Endothelial cell of umbilical vein (primary cell): ENCODE results near the gene THOP1. TPM values are rescaled to one million over a fixed set of nuclear protein-coding genes. Genes with fewer than 3 reads are reported as not detected.

Experiments used
- BruUV-seq: library from RNA; stranded (reverse); fragments of 400-500 nt; replicated peaks from 2 replicates; lab custom pipeline; 2021; lab: Mats Ljungman, UMichigan
- CTCF ChIA-PET: fragments of 300-600, 350-600 bp; sonication (Branson Sonifier 250); formaldehyde crosslinking; loops from one replicate; lab custom pipeline; 2021; ENCODE audit warnings: antibody characterized with exemption, inconsistent platforms; lab: Charles Lee
- POLR2A ChIA-PET: fragments of 300-600, 350-600 bp; sonication (Branson Sonifier 250); formaldehyde crosslinking; loops from one replicate; lab custom pipeline; 2021; ENCODE audit warnings: antibody characterized with exemption, inconsistent platforms; lab: Charles Lee
- DNase-seq: peaks from one replicate; pipeline ENCODE4 v3.0.0-alpha.2; 2011; ENCODE audit warnings: low read depth, low spot score
- FAIRE-seq: peaks from 2 replicates; lab custom pipeline; 2011; peaks lifted over from hg19 to GRCh38; lab: Jason Lieb, UNC
- H2AFZ ChIP-seq: 2 replicates; pipeline ENCODE4 v1.6.0; 2012; ENCODE audit warnings: low read depth, low read length, control low read depth, inconsistent platforms
- H3K27ac ChIP-seq: 2 replicates; pipeline ENCODE4 v1.5.1; 2011; ENCODE audit warnings: low read depth, mild to moderate bottlenecking, control low read depth, low read length, moderate library complexity; ENCODE audit not compliant: insufficient read depth
- H3K27me3 ChIP-seq, 2 experiments: 2 replicates each; pipeline versions ENCODE4 v1.6.0 to v1.6.1; 2011; ENCODE audit warnings: low read length in 2 of 2, mixed read lengths in 1 of 2; ENCODE audit not compliant: control insufficient read depth in 2 of 2, insufficient read depth in 2 of 2
- H3K36me3 ChIP-seq, 2 experiments: 2 replicates in 1 of 2; 3 replicates in 1 of 2; pipeline ENCODE4 v1.5.1; 2011; ENCODE audit warnings: low read length in 2 of 2, mild to moderate bottlenecking in 1 of 2, moderate library complexity in 1 of 2; ENCODE audit not compliant: control insufficient read depth in 2 of 2, insufficient read depth in 2 of 2; ENCODE audit errors: extremely low read depth in 1 of 2
- H3K4me1 ChIP-seq: 3 replicates; pipeline ENCODE4 v1.5.1; 2011; ENCODE audit warnings: mild to moderate bottlenecking, low read length; ENCODE audit not compliant: control insufficient read depth, insufficient read depth; ENCODE audit errors: extremely low read depth
- H3K4me2 ChIP-seq: 2 replicates; pipeline ENCODE4 v1.6.1; 2011; ENCODE audit warnings: low read length, control low read depth, mixed read lengths; ENCODE audit not compliant: insufficient read depth
- H3K4me3 ChIP-seq, 3 experiments: fragments of 200-600 bp in 1 of 3; sonication (generic), shearing (Covaris generic) in 1 of 3; replicated peaks in 1 of 3; 2 replicates each; pipeline ENCODE4 v1.5.1; 2011 to 2016; ENCODE audit warnings: control low read depth in 3 of 3, low read length in 3 of 3, mild to moderate bottlenecking in 2 of 3, inconsistent platforms in 1 of 3, low read depth in 1 of 3, moderate library complexity in 1 of 3; ENCODE audit not compliant: insufficient read depth in 1 of 3
- H3K79me2 ChIP-seq: 2 replicates; pipeline ENCODE4 v1.6.0; 2012; ENCODE audit warnings: low read length, inconsistent platforms; ENCODE audit not compliant: control insufficient read depth, insufficient read depth
- H3K9ac ChIP-seq: replicated peaks from 2 replicates; pipeline ENCODE3; 2011; ENCODE audit warnings: low read length, control low read depth; ENCODE audit not compliant: insufficient read depth; ENCODE audit errors: extremely low read depth
- H3K9me1 ChIP-seq: replicated peaks from 3 replicates; pipeline ENCODE4 v1.6.0; 2011; ENCODE audit warnings: mild to moderate bottlenecking, low read length; ENCODE audit not compliant: control insufficient read depth, insufficient read depth; ENCODE audit errors: extremely low read depth
- H3K9me3 ChIP-seq: replicated peaks from 2 replicates; pipeline ENCODE4 v1.5.1; 2012; ENCODE audit warnings: low read length, inconsistent platforms; ENCODE audit not compliant: control insufficient read depth, insufficient read depth
- H4K20me1 ChIP-seq: replicated peaks from 2 replicates; pipeline ENCODE3; 2011; ENCODE audit warnings: mild to moderate bottlenecking, low read length; ENCODE audit not compliant: control insufficient read depth, insufficient read depth; ENCODE audit errors: extremely low read depth
- CTCF ChIP-seq, 2 donors: IDR thresholded peaks; 1 replicate in 1 of 2; 2 replicates in 1 of 2; pipeline ENCODE4 v1.5.1; 2011; ENCODE audit warnings: low read length in 2 of 2, mild to moderate bottlenecking in 2 of 2, moderate library complexity in 2 of 2, control low read depth in 1 of 2, inconsistent platforms in 1 of 2, low read depth in 1 of 2; ENCODE audit not compliant: insufficient read depth in 1 of 2; ENCODE audit errors: extremely low read depth in 1 of 2
- EZH2 ChIP-seq: IDR thresholded peaks from 2 replicates; pipeline ENCODE4 v1.6.1; 2012; ENCODE audit warnings: borderline replicate concordance, low read depth, mild to moderate bottlenecking, moderate library complexity, low read length, inconsistent platforms; ENCODE audit not compliant: severe bottlenecking
- FOS ChIP-seq: IDR thresholded peaks from 2 replicates; pipeline ENCODE4 v1.6.1; 2011; ENCODE audit warnings: mild to moderate bottlenecking, low read length, moderate library complexity, borderline replicate concordance; ENCODE audit not compliant: insufficient read depth
- GATA2 ChIP-seq: IDR thresholded peaks from 2 replicates; pipeline ENCODE4 v1.7.0; 2011; ENCODE audit warnings: low read depth, mild to moderate bottlenecking, moderate library complexity, mixed read lengths, low read length; ENCODE audit not compliant: insufficient read length, insufficient read depth
- JUN ChIP-seq: IDR thresholded peaks from 2 replicates; pipeline ENCODE4 v1.6.1; 2011; ENCODE audit warnings: borderline replicate concordance, low read depth; ENCODE audit not compliant: insufficient read length, insufficient read depth
- MYC ChIP-seq: IDR thresholded peaks from one replicate; pipeline ENCODE4 v1.6.1; 2011; ENCODE audit warnings: mild to moderate bottlenecking, low read depth, low read length
- POLR2A ChIP-seq: IDR thresholded peaks from 2 replicates; pipeline ENCODE4 v1.6.1; 2012; ENCODE audit warnings: low read depth, mild to moderate bottlenecking, control low read depth, low read length
- POLR2AphosphoS5 ChIP-seq: IDR thresholded peaks from 2 replicates; pipeline ENCODE4 v1.6.1; 2012; ENCODE audit warnings: low read depth, mild to moderate bottlenecking, control low read depth, low read length, moderate library complexity; ENCODE audit not compliant: insufficient read depth
- dilution Hi-C: fragments of 300-500 bp; cut with MboI; formaldehyde crosslinking; loops from one replicate; pipeline ENCODE4 v1.15.0; 2019; ENCODE audit warnings: low sequenced_read_pairs; ENCODE audit not compliant: extremely low pct_ligation_motif_present
- intact Hi-C: fragments of 100-400 bp; cut with micrococcal nuclease; formaldehyde crosslinking; loops from one replicate; pipeline ENCODE4 v1.10.0; 2022
- polyA plus RNA-seq, 4 experiments: library from polyadenylated mRNA; depleted of rRNA in 3 of 4; stranded (reverse) in 3 of 4; unstranded in 1 of 4; fragments of >200 nt; gene quantifications; 2 replicates each; pipeline versions ENCODE4 v1.2.1 to v1.2.3, GENCODE V29; 2011 to 2012; ENCODE audit warnings: missing spikeins in 1 of 4
- total RNA-seq: library from RNA; stranded (reverse); gene quantifications from 2 replicates; pipeline ENCODE4 v1.2.3, GENCODE V29; 2021
- TF ChIP-seq, protein P1 (sequence below): IDR thresholded peaks from 2 replicates; pipeline ENCODE4 v1.6.1; 2011; ENCODE audit not compliant: insufficient read depth, insufficient read length

The THOP1 gene
- total and polyA plus RNA-seq, 2 donors (not counting 3 experiments of a cell fraction or from before 2014, with no cell fraction given) = 88.0 to 115 TPM

DNA sequence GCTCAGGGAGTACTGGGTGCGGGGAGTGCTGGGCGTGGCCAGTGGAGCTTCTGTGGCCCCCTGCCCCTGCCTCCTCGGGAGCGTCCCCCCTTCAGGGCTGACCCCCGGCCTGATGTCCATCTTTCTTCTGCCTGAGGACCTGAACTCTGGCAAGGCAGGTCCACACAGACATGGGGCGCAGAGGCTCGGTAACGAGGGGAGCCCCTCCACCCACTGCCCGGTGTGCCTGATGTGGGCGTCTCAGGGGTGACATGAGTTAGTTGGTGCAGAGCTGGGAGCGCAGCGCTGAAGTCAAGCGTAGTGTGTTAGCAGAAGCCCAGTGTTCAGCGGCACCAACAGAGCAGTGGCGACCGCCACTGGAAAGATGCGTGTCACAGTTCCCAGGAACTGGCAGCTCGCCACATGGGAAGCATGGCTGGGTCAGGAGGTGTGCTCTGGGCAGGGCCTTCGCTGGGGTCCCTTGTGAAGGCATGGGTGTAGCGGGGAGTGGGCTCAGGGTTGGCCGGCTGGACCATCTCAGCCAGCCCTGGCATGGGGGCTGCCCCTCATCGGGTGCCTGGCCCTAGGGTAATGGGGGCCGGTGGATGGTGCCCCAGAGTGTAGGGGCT, 11.5 kb downstream of the THOP1 start:
- Histone ChIP-seq H3K36me3 (peaks cover 6 to 11% of the 10 kb centered on the region in 2 experiments), H3K79me2 (peaks cover under 1% of the 10 kb centered on the region), H3K9me3 (no peaks in the 10 kb centered on the region), H3K27ac (no peak overlapping the region), H3K4me1 (no peaks in the 10 kb centered on the region), H3K4me2 (no peak overlapping the region), H3K27me3 (no peaks in the 10 kb centered on the region), H2AFZ (no peak overlapping the region), H4K20me1 (no peaks in the 10 kb centered on the region), H3K9me1 (no peaks in the 10 kb centered on the region), H3K9ac (no peak overlapping the region), H3K4me3 (no peak overlapping the region)
- TF ChIP-seq EZH2 = no peak
- no peak for TF ChIP-seq MYC
- no peak for TF ChIP-seq JUN
- TF ChIP-seq FOS = no peak
- no peak for TF ChIP-seq POLR2AphosphoS5
- TF ChIP-seq, protein P1, sequence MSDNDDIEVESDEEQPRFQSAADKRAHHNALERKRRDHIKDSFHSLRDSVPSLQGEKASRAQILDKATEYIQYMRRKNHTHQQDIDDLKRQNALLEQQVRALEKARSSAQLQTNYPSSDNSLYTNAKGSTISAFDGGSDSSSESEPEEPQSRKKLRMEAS = no peak
- no peak for TF ChIP-seq CTCF (IDR thresholded peaks at IDR 0.05; ENCODE audit: extremely low read depth in 1 of 2, insufficient read depth in 1 of 2, low read depth in 1 of 2, low read length in 2 of 2)
- no peak for TF ChIP-seq POLR2A
- no peak for TF ChIP-seq GATA2
- ChIA-PET CTCF (no interaction called here), POLR2A (no interaction called here)
- no peak for FAIRE-seq
- DNase-seq = no peak
- BruUV-seq = no TSS peak
- intact Hi-C loops (no loop called here), dilution Hi-C loops (no loop called here)
